CMK (cell line): ENCODE measurements around the gene PXDN.
"Not testable (repeated sequence)": the region's sequence is repeated elsewhere in the genome, so short reads cannot be mapped to it uniquely, and the experiment has no call there.

Source experiments
- DNase-seq: peaks from one replicate; pipeline ENCODE4 v3.0.0-alpha.2; 2010; ENCODE audit warnings: low read depth

PXDN gene

GRCh38 chr2:1777156-1777555, 32.8 kb upstream of the PXDN start:
- DNase-seq: no peak

DNA sequence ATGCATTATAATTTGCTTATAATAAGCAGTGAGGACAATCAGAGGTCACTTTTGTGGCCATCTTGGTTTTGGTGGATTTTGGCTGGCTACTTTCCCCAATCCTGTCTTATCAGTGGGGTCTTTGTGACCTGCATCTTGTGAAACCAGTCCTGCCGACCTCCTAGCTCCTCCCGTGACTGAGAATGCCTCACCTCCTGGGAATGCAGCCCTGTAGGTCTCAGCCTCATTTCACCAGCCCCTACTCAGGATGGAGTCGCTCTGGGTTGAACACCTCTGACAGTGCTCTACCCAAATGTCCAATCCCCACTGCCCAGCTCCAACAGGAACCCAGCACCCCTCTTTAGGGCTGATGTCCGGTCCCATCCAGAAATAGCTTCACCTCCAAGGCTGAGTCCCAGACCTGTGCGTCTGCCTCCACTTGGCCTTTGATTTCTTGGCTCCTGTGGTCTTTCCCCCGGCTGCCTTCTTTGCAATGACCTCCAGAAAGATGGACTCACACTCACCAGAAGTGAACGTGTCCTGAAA, 31.3 kb upstream of the PXDN start:
- DNase-seq: no peak

DNA sequence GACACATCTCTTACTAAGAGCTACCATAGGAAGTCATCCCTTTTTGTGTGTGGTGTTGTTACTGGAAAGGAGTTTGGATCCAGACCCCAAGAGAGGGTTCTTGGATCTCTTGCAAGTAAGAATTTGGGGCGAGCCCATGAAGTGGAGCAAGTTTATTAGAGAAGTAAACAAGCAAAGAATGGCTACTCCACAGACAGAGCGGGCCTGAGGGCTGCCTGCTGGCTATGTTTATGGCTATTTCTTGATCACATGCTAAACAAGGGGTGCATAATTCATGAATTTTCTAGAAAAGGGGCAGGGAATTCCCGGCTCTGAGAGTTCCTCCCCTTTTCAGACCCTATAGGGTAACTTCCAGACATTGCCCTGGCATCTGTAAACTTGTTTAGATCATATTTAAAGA, 30.6 kb upstream of the PXDN start:
- DNase-seq: no peak

DNA sequence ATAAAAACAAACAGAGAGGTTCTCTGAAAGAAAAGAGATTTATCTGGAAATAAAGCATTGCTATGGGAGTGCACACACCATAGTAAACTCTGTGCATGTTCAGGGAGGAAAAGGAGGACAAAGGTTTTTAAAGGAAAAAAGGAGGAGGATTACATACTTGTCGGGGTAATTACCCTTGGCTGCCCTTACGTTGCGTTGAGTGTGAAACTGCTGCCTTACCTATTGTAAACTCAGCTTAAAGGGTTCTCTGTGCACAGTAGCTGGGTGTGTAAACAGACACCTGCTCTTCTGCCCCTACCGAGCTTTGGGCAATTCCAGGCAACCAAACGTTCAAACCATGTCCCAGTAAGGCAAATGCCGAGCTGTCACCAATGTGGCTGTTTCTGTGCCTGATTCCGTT, 29.6 kb upstream of the PXDN start:
- no peak for DNase-seq

DNA sequence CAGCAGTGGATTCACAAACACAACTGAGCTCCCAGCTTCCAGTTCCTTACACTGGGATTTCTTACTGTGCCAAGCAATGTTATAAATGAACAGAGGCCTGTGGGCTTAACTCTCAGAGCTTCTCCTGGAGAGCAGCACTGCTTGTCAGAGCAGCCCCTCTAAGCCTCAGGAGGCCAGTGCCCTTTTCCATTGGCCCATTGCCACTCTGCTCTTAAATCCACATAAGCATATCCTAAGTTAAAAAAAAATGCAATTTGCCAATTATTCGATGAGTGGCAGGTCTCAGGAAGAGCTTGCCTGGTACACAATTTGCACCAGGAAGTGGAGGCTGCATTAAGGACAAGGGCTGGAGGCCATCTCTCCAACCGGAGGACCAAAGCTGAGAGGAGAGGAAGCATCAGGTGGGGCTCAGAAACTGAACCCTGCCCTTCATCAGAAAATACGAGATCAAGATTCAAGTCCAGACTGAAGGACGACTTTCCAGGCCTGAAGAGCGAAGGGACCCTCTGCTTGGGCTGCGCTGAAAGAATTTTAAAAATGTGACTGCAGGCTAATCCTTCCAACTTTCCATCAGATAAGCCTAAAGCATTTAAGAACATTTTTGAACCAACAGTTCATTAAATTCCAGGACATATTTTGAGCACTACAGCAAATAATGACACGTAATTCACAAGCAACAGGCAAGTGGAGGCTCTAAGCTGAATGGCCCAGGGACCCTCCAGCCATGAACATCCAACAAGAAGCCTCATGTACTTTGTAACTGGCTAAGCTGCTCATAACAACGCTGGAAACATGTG, 28.4 kb upstream of the PXDN start:
- DNase-seq: no peak

DNA sequence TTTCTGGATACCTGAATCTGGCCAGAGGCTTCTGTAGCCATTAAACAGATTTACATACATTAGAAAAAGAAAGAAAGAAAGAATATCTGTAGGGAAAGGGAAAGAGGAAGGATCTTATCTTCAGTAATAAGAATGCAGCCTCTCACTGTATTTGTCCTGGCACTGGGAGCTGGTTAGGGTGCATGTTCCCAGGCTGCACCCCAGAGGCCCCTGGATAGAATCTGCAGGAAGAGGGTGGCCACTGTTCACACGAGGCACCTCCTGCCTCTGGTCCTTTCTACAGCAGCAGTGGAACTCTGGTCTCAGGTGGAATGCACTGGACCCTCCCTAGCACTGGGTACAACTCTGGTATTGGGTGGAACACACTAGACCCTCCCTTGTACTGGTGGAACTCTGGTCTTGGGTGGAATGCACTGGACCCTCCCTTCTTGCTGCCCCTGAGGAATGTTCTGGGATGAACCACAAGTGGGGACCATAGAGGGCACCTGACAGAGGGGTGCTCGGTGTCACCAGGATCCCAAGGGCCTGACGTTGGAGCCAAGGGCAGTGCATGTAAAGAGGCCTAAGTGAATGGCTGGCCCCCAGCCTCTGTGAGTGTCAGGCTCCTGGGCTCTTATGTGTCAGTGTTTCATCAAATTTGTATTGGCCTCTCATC, 27.4 kb upstream of the PXDN start:
- no peak for DNase-seq

DNA sequence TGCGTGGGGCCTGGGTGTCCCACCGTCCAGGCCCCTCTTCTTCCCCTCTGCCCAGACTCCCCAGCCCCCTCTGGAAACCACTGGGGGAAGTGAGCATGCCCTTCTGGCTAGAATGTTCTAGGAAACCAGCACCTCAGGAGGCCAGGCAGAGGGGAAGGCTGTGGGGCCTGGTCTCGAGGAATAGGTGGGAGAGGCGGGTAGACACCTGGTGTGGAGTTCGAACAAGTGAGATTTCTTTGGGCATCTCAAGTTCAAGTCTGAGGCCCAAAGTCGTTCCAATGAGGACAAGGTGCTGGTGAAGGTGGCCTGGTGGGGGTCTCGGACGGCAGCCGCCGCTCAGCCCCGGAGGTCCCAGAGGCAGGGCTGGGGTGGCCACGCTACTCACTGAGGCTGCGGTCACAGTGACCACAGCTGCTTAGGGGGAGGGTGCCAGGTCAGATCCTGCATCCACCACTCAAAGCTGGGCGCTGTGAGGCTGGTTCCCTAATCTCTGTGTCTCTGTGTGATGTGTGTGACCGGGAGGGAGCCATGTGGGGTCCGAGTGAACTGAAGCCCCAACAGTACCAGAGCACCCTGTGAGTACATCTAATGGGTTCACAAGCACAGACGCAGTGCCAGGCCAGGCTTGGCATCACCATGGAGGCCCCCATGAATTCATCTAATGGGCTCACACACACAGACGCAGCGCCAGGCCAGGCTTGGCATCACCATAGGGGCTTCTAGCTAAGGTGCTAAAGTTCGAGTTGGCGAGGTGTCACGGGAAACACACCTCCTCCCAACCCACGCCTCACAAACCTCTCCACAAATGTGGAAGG, 26.5 kb upstream of the PXDN start:
- no peak for DNase-seq

- DNase-seq: no peak
Measured at GRCh38 chr2:1769703-1770422, 25.5 kb upstream of the PXDN start.

DNA sequence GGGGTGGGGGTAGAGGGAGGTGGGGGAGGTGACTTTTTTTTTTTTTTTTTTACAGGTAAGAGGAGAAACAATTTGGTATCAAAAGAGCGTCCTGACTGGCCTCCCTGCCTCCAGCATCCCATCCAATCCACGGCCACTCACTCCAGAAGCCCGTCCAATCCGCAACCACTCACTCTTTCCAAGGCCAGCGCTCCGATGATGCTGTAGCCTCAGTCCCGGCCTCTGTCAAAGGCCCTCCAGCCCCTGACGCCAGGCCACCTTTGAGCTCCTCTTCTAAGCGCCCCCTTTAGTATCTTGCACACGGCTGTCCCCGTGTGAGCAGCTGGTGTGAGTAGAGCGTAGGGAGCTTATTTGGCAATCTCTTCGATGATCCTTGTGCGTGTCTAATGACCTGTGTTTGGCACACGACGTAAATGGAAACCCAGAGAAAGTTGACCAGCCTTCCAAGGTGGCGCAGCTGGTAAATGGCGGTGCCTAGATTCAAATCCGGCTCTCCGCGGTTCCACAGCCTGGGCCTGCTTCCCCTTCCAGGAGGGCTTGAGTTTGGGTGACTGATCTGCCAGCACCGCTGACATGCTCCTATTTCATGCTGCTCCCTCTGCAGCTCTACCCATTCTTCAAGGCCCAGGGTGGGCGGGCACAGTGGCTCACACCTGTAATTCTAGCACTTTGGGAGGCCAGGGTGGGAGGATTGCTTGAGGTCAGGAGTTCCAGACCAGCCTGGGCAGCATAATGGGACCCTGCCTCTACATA, 23.8 kb upstream of the PXDN start:
- no peak for DNase-seq

DNA sequence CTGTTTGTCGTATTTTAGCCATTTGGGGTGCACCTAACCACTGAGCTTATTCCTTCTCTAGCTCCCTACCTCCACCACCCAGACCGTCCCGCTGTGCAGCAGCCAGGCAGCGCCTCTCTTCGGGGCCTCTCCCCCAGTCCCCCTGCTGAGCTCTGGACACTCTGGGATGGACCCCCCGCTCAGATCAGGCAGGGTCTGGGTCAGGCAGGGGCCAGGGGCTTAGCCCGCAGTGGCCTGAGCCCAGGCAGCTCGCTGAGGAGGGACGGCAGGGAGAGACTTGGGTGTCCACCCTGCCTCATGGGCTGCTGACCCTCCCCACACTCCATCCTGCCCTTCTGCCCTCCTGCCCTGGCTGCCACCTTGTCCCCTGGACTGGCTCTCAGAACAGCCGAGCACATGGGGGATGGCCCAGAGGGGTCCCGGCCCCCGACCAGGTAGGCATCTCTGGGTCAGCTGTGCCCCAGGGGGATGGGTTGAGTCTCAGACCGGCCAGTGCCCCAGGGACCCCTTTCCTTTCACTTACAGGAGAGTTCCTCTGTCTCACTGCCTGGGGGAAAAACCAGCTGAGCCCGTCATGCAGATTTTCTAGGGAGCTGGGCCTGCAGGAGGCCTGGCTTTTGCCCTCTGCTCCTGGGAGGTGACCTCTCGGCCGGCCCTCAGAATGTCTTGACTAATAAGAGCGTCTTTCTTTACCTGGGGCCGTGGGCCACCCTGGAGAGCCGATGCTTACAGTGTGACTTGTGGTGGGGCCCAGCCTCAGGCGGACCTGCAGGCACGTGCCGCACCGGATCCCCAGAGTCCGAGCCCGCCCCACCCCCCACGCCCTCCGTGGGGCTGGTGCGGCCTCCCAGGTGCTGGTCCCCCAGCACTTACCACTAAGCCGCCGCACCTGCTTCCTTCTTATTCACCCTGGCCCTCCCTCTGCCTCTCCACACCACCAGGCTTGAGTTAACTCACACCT, 22.8 kb upstream of the PXDN start:
- no peak for DNase-seq

DNA sequence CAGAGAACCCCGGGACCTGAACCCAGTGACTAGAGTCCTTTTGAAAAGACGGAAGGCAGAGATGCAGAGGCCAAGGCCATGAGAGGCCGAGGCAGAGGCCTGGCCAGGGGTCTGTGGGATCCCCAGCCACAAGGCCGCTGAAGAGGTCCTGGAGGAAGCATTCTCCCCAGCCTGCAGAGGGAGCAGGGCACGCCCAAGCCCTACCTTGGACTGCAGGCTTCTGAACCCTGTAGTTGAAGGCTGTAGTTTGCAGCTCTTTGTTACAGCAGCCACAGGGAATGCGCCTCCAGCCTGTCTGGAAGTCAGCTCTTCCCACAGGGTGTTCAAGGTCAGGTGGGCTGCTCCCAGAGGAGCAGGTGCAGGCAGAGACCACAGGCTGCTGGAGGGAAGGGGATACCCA, 22.1 kb upstream of the PXDN start:
- no peak for DNase-seq

GRCh38 chr2:1765201-1765600, 20.9 kb upstream of the PXDN start:
- DNase-seq: not testable (repeated sequence)

DNA sequence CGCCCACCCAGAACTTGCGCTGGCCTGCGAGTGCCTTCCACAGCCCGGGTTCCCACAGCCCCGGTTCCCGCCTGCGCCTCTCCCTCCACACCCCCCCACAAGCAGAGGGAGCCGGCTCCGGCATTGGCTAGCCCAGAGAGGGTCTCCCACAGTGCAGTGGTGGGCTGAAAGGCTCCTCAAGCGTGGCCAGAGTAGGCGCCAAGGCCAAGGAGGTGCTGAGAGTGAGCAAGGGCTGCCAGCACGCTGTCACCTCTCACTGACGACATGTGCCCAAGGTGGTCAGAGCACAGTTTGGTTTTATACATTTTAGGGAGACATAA, 15.3 kb upstream of the PXDN start:
- DNase-seq: no peak

GRCh38 chr2:1758774-1759610, 14.7 kb upstream of the PXDN start:
- no peak for DNase-seq

DNA sequence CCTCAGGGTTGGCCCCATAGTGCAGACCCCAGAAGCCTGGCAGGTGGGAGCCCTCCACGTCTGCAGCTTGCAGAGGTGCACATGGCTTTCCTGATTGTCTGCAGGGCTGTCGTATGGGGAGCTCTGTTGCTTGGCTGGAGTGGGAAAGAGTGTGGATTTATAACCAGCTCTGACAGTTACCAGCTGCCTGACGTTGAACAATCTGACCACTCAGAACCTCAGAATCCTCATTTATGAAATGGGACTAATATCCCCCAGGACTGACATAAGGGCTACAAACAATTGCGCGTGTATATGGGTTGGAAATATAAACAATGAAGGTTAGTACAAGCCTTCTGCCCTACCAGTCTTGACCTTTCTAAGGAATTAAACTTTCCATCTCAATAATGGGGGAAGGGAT, 13.9 kb upstream of the PXDN start:
- no peak for DNase-seq

DNA sequence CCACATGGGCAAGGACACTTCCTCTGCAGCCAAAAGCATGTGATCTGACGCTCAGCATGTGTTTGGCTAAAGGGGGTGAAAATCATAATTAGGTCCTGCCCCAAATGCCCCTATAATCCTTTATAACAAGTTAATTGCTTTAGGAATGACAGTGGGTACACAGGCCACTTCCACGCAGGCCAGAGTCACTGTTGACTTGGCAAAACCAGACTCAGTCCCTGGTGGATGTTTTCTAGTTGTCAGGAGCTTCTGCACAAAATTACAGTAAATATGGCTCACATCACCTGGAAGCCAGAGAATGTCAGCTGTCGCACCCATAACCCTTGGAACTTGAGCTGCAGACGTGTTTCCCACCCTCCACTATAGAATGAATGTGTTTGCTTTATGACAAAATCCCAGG, 13.3 kb upstream of the PXDN start:
- no peak for DNase-seq

DNA sequence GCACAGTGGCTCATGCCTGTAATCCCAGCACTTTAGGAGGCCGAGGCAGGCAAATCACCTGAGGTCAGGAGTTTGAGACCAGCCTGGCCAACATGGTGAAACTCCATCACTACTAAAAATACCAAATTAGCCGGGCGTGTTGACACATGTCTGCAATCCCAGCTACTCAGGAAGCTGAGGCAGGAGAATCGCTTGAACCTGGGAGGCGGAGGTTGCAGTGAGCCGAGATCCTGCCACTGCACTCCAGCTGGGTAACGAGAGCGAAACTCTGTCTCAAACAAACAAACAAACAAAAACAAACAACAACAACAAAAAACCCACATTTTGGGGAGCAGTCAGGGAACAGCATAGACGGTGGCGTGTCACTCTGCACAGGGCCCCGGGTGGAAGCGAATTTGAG, 12.8 kb upstream of the PXDN start:
- DNase-seq: not testable (repeated sequence)

GRCh38 chr2:1756456-1756855, 12.1 kb upstream of the PXDN start:
- no peak for DNase-seq

DNA sequence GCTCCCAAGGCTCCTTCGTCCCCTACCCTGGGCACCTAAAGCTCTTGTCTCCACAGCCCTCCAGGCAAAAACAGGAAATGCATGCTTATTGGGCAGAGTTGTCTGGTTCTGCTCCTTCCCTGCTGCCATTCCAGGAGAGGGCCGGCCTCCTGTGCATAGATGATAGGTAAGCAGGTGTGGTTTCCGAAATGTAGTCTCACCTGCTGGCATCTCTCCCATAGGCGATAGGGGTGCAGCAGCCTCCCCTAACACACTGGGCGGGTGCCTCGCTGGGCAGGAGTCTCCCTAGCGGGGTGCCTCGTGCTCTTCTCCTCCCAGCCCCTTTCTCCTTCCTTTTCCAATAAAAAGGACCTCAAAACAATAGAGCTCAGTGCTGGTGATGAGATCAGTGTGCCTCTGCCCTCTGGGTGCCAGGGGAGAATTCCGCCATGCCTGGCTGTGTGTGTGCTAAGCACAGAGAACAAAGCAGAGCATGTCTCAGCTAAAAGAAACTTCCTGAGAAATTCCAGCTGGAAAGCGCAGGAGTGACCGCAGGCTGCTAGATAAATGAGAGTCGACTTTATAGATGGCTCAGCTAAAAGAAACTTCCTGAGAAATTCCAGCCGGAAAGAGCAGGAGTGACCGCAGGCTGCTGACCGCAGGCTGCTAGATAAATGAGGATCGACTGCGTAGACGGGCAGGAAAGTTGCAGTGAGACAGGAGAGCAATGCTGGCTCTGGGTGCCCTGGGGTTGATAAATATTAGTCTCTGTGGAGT, 11.3 kb upstream of the PXDN start:
- no peak for DNase-seq
